GM21786 (cell line): ENCODE results near the gene FMN1.

Source experiments
- ATAC-seq: cut with Tn5 transposase; IDR thresholded peaks from one replicate; pipeline ENCODE4 v1.9.1; 2021; ENCODE audit not compliant: unreplicated experiment

The FMN1 gene

GRCh38 chr15:33066584-33066983, 127.9 kb downstream of the FMN1 start:
- no peak for ATAC-seq

GRCh38 chr15:33064878-33065277, 129.6 kb downstream of the FMN1 start:
- ATAC-seq: no peak

- no peak for ATAC-seq
These were observed 135.3 kb downstream of the FMN1 start for GRCh38 chr15:33059184-33059583.

DNA sequence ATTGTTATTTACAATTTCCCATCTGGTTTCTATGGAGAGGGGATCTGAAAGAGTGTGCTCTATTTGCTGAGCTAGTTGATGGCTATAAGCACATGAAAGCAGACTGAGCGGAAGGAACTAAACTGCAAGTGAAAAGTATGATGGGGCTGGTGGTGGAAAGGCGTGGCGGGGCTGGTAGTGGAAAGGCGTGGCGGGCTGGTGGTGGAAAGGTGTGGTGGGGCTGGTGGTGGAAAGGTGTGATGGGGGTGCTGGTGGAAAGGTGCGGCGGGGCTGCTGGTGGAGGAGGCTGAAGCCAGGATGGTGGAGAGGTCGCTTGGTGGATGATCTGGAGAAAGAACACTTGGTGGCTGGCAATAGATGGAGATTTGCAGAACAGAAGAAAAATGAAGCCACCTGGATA, 136.7 kb downstream of the FMN1 start:
- ATAC-seq: no peak

DNA sequence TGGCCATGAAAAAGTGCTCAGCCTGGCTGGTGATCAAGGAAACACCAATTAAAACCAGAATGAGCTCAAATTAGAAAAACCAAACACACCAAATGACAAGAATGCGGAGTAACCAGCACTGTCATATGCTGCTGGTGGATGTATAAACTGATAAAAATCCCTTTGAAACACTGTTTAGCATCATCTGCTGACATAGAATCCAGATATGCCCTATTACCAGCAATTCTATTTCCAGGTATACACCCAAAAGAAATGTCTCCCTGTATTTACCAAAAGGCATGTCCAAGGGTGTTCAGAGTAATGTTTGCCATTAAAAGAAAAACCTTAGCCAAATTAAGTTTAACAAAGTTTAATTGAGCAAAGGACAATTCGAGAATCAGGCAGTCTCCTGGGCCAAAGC, 138.6 kb downstream of the FMN1 start:
- no peak for ATAC-seq

DNA sequence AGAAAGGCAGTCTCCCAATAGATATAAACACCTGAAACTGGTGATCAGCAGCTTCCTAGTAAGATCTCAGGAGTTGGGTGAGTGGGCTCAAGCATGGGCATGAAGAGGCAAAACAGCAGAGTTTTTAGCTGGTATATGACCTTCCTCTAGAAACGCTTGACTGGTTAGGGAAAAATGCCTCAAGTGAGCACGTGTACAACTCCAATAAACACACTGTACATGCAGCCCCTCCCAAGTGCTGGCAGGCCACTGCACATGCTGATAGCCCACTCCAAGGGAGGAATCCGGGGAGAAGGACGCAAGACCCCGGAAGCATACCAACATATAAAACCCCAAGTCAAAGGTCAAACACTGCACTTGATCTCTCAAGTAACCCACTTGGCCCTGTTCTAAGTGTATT, 143.0 kb downstream of the FMN1 start:
- no peak for ATAC-seq

DNA sequence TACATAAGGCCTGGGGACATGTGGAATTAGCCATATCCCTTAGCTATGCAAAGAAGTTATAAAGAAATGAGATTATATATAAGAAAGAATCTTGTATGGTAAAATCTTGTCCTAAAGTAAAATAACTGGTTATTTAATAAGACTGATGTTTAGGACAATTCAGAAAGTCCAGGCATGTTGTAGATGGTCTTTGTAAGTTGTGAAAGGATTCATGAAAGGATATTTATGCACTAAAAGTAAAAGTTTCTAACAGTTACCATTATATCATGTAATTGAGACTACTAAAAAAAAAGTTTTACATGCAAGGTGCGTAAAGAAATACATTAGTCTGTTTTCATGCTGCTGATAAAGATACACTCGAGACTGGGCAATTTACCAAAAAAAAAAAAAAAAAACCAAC, 146.3 kb downstream of the FMN1 start:
- no peak for ATAC-seq

- ATAC-seq: no peak
These were observed 147.4 kb downstream of the FMN1 start for GRCh38 chr15:33047077-33047476.

DNA sequence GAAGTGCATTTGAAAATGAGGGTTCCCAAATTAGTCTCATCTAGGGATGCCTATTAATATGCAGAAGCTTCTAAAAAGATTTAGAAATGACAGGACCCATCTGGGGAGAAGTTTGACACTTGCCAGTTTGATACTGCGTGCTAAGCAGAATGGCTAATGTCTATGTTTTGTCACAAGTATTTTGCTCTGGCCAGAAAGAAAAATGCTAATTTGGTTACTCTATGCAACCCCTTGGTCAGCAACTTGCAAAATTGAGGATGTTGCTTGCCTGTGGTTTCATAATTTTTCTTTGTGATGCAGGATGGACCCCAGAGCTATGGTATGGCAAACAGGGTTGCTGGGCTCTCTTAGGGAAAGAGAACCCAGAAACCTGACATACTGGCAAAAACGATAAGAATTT, 148.2 kb downstream of the FMN1 start:
- no peak for ATAC-seq

- ATAC-seq: no peak
These were observed 149.3 kb downstream of the FMN1 start for GRCh38 chr15:33045066-33045810.

GRCh38 chr15:33044598-33044997, 149.9 kb downstream of the FMN1 start:
- ATAC-seq: no peak

- ATAC-seq: no peak
These were observed 150.9 kb downstream of the FMN1 start for GRCh38 chr15:33043636-33044035.

- no peak for ATAC-seq
These were observed 154.0 kb downstream of the FMN1 start for GRCh38 chr15:33040496-33040895.

GRCh38 chr15:33034588-33034987, 159.9 kb downstream of the FMN1 start:
- no peak for ATAC-seq

DNA sequence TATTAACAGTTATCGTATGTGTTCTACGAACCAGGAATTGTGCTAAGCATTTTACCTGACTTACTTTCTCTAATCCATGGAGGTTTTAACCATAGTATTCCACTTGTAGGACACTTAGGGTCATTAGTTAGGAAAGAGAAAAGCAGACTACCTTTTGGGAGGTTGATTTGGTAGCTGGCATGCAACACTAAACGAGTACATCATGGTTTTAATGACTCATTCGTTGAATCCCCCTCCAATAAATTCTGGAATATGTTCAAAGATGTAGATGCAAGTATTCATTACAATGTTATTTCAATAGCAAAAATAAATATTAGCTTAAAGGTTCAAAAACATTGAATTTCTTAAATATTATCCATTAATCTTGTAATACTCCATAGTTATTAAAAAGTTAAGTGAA, 162.5 kb downstream of the FMN1 start:
- ATAC-seq: no peak

DNA sequence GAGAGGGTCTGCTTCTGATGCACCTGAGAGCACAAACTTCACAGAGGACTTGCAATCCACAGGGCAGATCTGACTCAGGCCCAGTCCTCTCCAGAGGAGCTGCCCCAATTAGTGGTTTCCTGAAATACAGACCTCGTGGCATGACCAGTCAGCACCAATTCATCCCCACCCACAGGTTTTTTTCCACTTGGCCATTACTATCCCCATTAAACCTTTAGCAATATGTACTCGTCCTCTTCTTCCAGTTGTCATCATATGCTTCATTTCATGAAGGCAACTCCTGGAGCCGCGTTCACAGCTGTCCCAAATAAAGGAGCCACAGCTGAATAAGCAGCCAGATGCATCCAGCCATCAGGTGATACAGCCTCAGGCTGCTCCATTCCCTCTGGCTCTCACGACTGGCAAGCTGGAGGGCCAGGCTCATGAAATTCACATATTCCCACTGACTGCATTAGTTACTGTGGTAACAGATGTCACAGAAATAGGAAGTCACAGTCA, 163.1 kb downstream of the FMN1 start:
- ATAC-seq: no peak

DNA sequence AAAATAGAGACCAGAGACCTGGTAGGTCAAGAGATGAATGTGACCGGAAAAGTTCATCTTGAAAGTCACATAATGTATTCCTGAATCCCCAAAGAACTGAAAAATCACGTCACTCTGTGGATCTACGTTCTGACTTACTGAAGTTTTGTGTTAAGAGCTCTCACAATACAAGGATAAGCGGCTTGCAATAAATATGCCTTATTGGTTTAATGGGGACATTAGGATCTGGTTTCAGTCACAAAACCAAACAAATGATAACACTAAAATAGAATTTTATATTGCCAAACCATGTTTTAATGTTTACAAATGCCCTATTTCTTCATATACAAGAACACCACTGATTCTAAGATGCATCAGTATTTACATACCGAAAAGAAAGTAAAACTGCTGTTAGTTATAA, 164.2 kb downstream of the FMN1 start:
- no peak for ATAC-seq

- ATAC-seq: no peak
These were observed 165.3 kb downstream of the FMN1 start for GRCh38 chr15:33029109-33029652.

- no peak for ATAC-seq
These were observed 166.0 kb downstream of the FMN1 start for GRCh38 chr15:33028495-33028894.

DNA sequence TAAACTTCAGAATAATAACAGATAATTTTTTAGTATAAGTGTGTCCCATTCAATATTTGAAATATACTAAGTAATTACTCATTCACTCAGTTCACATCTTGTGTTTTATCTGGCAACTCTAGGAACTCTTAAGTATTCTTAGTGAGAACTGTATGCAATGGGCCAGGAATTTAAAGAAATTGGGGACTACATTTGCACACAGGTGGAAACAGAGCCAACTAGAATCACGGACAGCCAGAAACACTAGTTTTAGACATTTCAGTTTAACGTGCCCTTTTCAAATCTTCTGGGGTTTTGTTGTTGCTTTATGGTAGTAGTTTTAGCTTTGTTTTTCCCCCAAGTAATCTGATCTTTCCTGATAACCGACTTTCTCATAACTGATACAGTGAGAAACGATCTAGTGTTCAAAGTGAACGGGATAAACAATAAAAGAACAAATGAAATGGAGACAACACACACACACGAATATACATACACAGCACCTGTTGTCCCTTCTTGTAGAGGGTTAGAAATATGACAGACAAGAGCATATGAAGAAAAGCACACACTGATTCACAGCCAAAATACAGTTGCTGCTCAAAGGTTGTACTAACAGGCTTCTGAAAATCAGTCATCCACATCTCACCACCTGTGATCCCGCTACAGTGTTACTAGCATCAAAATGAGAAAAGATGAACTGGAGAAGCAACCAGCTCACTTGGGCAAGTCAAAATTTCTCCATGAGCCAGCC, 167.0 kb downstream of the FMN1 start:
- no peak for ATAC-seq

DNA sequence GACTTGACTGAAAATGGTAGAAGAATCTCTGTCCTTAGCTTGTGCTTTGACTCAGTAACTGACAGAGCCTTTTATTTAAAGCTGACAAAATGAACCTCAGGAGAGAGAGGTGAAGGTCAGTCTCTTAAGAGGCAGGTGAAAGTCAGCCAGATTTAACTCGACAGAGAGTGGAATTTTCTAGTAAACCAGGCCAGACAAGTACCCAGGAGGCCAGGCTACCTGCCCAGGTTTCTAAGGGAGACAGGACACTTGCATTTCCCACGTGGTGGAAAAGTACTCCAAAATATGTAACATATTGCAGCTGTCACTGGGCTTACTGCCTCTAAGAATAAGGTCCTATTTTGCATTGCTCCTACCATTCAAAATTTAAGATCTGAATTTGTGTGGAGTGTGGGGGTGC, 167.9 kb downstream of the FMN1 start:
- no peak for ATAC-seq

GRCh38 chr15:33022629-33023028, 171.9 kb downstream of the FMN1 start:
- ATAC-seq: no peak
